Progenitor cell of endocrine pancreas (in vitro differentiated cells): ENCODE measurements around the gene GOLT1B. TPM values are rescaled to one million over a fixed set of nuclear protein-coding genes. Genes with fewer than 3 reads are reported as not detected.

Experiments
- DNase-seq: peaks from one replicate; pipeline ENCODE4 v3.0.0; 2021; ENCODE audit warnings: low spot score; ENCODE audit not compliant: unreplicated experiment
- H3K27ac Mint-ChIP-seq: 2 replicates; pipeline ENCODE4 v1.8.0; 2021; ENCODE audit warnings: mild to moderate bottlenecking, moderate library complexity, mixed read lengths
- H3K27me3 Mint-ChIP-seq: 2 replicates; pipeline ENCODE4 v1.8.0; 2021; ENCODE audit warnings: mixed read lengths
- H3K36me3 Mint-ChIP-seq: 2 replicates; pipeline ENCODE4 v1.8.0; 2022; ENCODE audit warnings: mixed read lengths; ENCODE audit not compliant: insufficient read depth
- H3K4me1 Mint-ChIP-seq: 2 replicates; pipeline ENCODE4 v1.8.0; 2021; ENCODE audit warnings: low read depth, mixed read lengths
- H3K4me3 Mint-ChIP-seq: 2 replicates; pipeline ENCODE4 v1.8.0; 2021; ENCODE audit warnings: low read depth, mild to moderate bottlenecking, moderate library complexity, mixed read lengths
- H3K9me3 Mint-ChIP-seq: 2 replicates; pipeline ENCODE4 v1.8.0; 2021; ENCODE audit warnings: low read depth, mixed read lengths
- CTCF ChIP-seq: fragments of 200-600 bp; sonication (generic); IDR thresholded peaks from one replicate; pipeline ENCODE4 v1.5.0; 2021; ENCODE audit warnings: antibody characterized with exemption, mild to moderate bottlenecking; ENCODE audit not compliant: unreplicated experiment
- total RNA-seq: library from RNA; stranded (reverse); gene quantifications from 2 replicates; pipeline ENCODE4 v1.2.1, GENCODE V29; 2021

GOLT1B gene
- total RNA-seq, 1 donor from 2014 or later = 49.3 TPM

- no peak for TF ChIP-seq CTCF
- peaks cover 37% of the 10 kb centered on the region for H3K36me3 Mint-ChIP-seq
These were observed 30.3 kb upstream of the GOLT1B start for GRCh38 chr12:21471294-21471693.

GRCh38 chr12:21472197-21472823 lies 29.3 kb upstream of the GOLT1B start:
- H3K27ac Mint-ChIP-seq = no peak overlapping the region
- TF ChIP-seq CTCF = no peak
- no peaks in the 10 kb centered on the region for H3K9me3 Mint-ChIP-seq
- H3K4me3 Mint-ChIP-seq = no peak overlapping the region
- H3K4me1 Mint-ChIP-seq = peaks cover 8% of the 10 kb centered on the region
- H3K27me3 Mint-ChIP-seq = no peaks in the 10 kb centered on the region
- DNase-seq = no peak
- H3K36me3 Mint-ChIP-seq = peaks cover 32% of the 10 kb centered on the region

More at GRCh38 chr12:21471294-21471693, 30.3 kb upstream of the GOLT1B start:
- Mint-ChIP-seq H3K27me3 (no peaks in the 10 kb centered on the region), H3K4me3 (no peak overlapping the region), H3K4me1 (peaks cover 8% of the 10 kb centered on the region), H3K27ac (peak overlapping the region; percentile 2), H3K9me3 (no peaks in the 10 kb centered on the region)
- no peak for DNase-seq

- Mint-ChIP-seq H3K4me3 (no peak overlapping the region), H3K9me3 (no peaks in the 10 kb centered on the region), H3K36me3 (peaks cover 17% of the 10 kb centered on the region), H3K4me1 (peaks cover 7% of the 10 kb centered on the region), H3K27me3 (no peaks in the 10 kb centered on the region), H3K27ac (no peak overlapping the region)
- no peak for DNase-seq
- TF ChIP-seq CTCF = no peak
These were observed 26.0 kb upstream of the GOLT1B start for GRCh38 chr12:21475552-21475951.

- no peak overlapping the region for H3K4me3 Mint-ChIP-seq
- H3K4me1 Mint-ChIP-seq = peaks cover 1% of the 10 kb centered on the region
- no peaks in the 10 kb centered on the region for H3K9me3 Mint-ChIP-seq
- DNase-seq = no peak
- peaks cover 14% of the 10 kb centered on the region for H3K36me3 Mint-ChIP-seq
- no peak overlapping the region for H3K27ac Mint-ChIP-seq
- TF ChIP-seq CTCF = no peak
- no peaks in the 10 kb centered on the region for H3K27me3 Mint-ChIP-seq
These were observed 24.6 kb upstream of the GOLT1B start for GRCh38 chr12:21476949-21477348.

GRCh38 chr12:21478756-21479455 lies 22.7 kb upstream of the GOLT1B start:
- H3K4me3 Mint-ChIP-seq = no peak overlapping the region
- DNase-seq = no peak
- H3K27ac Mint-ChIP-seq = no peak overlapping the region
- no peaks in the 10 kb centered on the region for H3K9me3 Mint-ChIP-seq
- H3K27me3 Mint-ChIP-seq = no peaks in the 10 kb centered on the region
- peaks cover 6% of the 10 kb centered on the region for H3K36me3 Mint-ChIP-seq
- H3K4me1 Mint-ChIP-seq = peaks cover 1% of the 10 kb centered on the region
- no peak for TF ChIP-seq CTCF
